ENCODE measurements around the gene RBM4. TPM values are rescaled to one million over a fixed set of nuclear protein-coding genes. Genes with fewer than 3 reads are reported as not detected.
A peak's percentile ranks its signal among the peaks of the same experiment; 100 is the strongest.

The RBM4 gene
- total RNA-seq, 1 donor from 2014 or later = 82.4 TPM

GRCh38 chr11:66653123-66653522 lies 14.6 kb downstream of the RBM4 start:
- no peak for DNase-seq

- DNase-seq = no peak
Measured at GRCh38 chr11:66659763-66660162, 21.3 kb downstream of the RBM4 start.

GRCh38 chr11:66663741-66664296 lies 25.3 kb downstream of the RBM4 start:
- no peak for DNase-seq

- DNase-seq = no peak
Measured at GRCh38 chr11:66665369-66665768, 26.9 kb downstream of the RBM4 start.

GRCh38 chr11:66670816-66671215 lies 32.3 kb downstream of the RBM4 start:
- DNase-seq = no peak

- no peak for DNase-seq
Measured at GRCh38 chr11:66674964-66675602, 36.6 kb downstream of the RBM4 start.

- no peak for DNase-seq
Measured at GRCh38 chr11:66676282-66676919, 37.9 kb downstream of the RBM4 start.

GRCh38 chr11:66676931-66677598 lies 38.6 kb downstream of the RBM4 start:
- DNase-seq = peak; percentile 66

GRCh38 chr11:66677599-66678375 lies 39.3 kb downstream of the RBM4 start, which contains the start of gene RBM4B:
Gene RBM4B, minus strand, starts transcription at chr11:66677887. Its CDS starts 808 bp downstream, at chr11:66677079.
- peak; percentile 94 for DNase-seq

- no peak for DNase-seq
Measured at GRCh38 chr11:66680966-66681645, 42.6 kb downstream of the RBM4 start.

GRCh38 chr11:66683877-66684276 lies 45.4 kb downstream of the RBM4 start:
- DNase-seq = no peak

GRCh38 chr11:66684635-66685034 lies 46.1 kb downstream of the RBM4 start:
- no peak for DNase-seq

GRCh38 chr11:66685276-66686099 lies 47.0 kb downstream of the RBM4 start:
- DNase-seq = no peak

- DNase-seq = peak; percentile 37
Measured at GRCh38 chr11:66686100-66686785, 47.7 kb downstream of the RBM4 start.

GRCh38 chr11:66686801-66687750 lies 48.6 kb downstream of the RBM4 start:
- no peak for DNase-seq

GRCh38 chr11:66687831-66688281 lies 49.4 kb downstream of the RBM4 start:
- DNase-seq = no peak

- DNase-seq = no peak
Measured at GRCh38 chr11:66688561-66689534, 50.3 kb downstream of the RBM4 start.
